AG04449 (cell line): ENCODE results near the gene PPARG.
"Not testable (repeated sequence)": the region's sequence is repeated elsewhere in the genome, so short reads cannot be mapped to it uniquely, and the experiment has no call there.

Experiments
- CTCF ChIA-PET: fragments of 350-600 bp; formaldehyde crosslinking; extraction: SDS; loops from one replicate; lab custom pipeline; 2021; ENCODE audit warnings: antibody characterized with exemption; lab: Yijun Ruan, JAX
- POLR2A ChIA-PET: fragments of 400-600, 350-600 bp; formaldehyde crosslinking; extraction: SDS; loops from one replicate; lab custom pipeline; 2020; ENCODE audit warnings: antibody characterized with exemption, inconsistent platforms; lab: Yijun Ruan, JAX
- DNase-seq: peaks from one replicate; pipeline ENCODE4 v3.0.0-alpha.2; 2010; ENCODE audit warnings: low read depth, low spot score
- H3K4me3 ChIP-seq: 2 replicates; pipeline ENCODE4 v1.5.1; 2011; ENCODE audit warnings: low read depth, mild to moderate bottlenecking, control low read depth, low read length
- TF ChIP-seq, protein P1 (sequence below): IDR thresholded peaks from one replicate; pipeline ENCODE4 v1.5.1; 2011; ENCODE audit warnings: mild to moderate bottlenecking, moderate library complexity, low read length, control low read depth, inconsistent platforms; ENCODE audit not compliant: insufficient read depth; ENCODE audit errors: missing control alignments

The PPARG gene

GRCh38 chr3:12468276-12468675 is 179.4 kb downstream of the PPARG start:
- TF ChIP-seq, protein P1, sequence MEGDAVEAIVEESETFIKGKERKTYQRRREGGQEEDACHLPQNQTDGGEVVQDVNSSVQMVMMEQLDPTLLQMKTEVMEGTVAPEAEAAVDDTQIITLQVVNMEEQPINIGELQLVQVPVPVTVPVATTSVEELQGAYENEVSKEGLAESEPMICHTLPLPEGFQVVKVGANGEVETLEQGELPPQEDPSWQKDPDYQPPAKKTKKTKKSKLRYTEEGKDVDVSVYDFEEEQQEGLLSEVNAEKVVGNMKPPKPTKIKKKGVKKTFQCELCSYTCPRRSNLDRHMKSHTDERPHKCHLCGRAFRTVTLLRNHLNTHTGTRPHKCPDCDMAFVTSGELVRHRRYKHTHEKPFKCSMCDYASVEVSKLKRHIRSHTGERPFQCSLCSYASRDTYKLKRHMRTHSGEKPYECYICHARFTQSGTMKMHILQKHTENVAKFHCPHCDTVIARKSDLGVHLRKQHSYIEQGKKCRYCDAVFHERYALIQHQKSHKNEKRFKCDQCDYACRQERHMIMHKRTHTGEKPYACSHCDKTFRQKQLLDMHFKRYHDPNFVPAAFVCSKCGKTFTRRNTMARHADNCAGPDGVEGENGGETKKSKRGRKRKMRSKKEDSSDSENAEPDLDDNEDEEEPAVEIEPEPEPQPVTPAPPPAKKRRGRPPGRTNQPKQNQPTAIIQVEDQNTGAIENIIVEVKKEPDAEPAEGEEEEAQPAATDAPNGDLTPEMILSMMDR: no peak
- DNase-seq: no peak
- POLR2A ChIA-PET: no interaction called here
- no peak overlapping the region for H3K4me3 ChIP-seq
- CTCF ChIA-PET: interaction anchor here (5.1 kb wide), 1 partner anchor 11 kb away, joined by 41 read pairs; no protein-coding TSS in a partner anchor

DNA sequence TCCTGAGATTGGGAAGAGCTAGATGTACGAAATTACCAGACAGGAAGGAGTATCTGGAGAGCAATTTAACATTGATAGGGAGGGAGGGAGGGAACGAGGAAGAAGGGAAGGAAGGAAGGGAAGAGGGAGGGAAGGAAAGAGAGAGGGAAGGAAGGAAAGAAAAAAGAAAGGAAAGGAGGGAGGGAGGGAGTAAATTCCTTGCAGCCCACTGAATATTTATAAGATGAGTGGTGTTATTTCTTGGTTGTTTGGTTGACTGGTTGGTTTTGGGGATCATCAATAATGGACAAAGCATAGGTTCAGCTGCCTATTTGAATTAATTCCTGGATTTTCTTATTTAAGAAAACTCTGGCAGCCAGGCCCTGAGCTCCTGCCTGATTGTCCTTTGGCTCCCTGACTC is 179.9 kb downstream of the PPARG start:
- ChIA-PET POLR2A (no interaction called here), CTCF (interaction anchor here (5.1 kb wide), 1 partner anchor 11 kb away, joined by 41 read pairs; no protein-coding TSS in a partner anchor)
- TF ChIP-seq, protein P1: no peak
- H3K4me3 ChIP-seq: no peak overlapping the region
- no peak for DNase-seq

GRCh38 chr3:12469222-12469621 is 180.4 kb downstream of the PPARG start:
- H3K4me3 ChIP-seq, DNase-seq, POLR2A ChIA-PET: not testable (repeated sequence)
- CTCF ChIA-PET: interaction anchor here (1.2 to 19.5 kb wide), 3 partner anchors 8 to 330 kb away, joined by 5 to 808 read pairs (median 41); no protein-coding TSS in a partner anchor

DNA sequence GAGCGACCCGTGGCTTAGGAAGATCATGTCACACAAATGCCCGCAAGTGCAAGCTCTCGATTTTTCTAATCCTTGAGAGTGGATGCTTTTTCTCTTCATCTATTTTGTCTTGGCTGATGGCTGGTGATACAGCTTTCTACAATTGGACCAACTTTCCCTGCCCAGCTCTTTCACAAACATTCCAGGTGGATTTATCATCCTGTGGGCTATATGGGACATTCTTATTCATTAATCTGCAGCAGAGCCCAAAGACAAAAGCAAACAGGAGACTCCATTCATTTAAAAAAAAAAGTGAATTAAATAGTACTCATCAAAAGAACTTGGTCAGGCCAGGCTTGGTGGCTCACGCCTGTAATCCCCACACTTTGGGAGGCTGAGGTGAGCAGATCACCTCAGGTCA is 181.2 kb downstream of the PPARG start:
- TF ChIP-seq, protein P1: no peak
- POLR2A ChIA-PET: no interaction called here
- CTCF ChIA-PET: interaction anchor here (1.1 to 19.5 kb wide), 4 partner anchors 9 to 331 kb away, joined by 3 to 808 read pairs (median 23); no protein-coding TSS in a partner anchor
- no peak for DNase-seq
- no peak overlapping the region for H3K4me3 ChIP-seq

DNA sequence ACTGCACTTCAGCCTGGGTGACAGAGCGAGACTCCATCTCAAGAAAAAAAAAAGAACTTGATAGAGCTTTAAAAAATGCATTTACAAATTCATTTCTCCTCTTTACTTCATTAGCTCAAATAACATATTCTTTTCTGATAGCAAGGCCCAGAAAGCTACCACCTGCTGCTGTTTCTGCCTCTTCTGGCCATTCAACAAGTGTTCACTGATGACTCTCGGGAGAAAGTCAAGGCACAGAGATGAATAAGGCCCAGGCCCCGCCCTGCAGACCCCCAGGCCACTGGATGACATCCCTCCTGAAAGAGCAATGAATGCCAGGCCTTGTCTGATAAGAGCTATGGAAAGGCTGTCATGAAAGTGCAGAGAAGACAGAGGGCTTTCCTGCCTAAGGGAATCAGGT is 181.8 kb downstream of the PPARG start:
- ChIA-PET POLR2A (no interaction called here), CTCF (interaction anchor here (0.7 to 19.5 kb wide), 5 partner anchors 9 to 331 kb away, joined by 3 to 808 read pairs (median 5); no protein-coding TSS in a partner anchor)
- no peak overlapping the region for H3K4me3 ChIP-seq

DNA sequence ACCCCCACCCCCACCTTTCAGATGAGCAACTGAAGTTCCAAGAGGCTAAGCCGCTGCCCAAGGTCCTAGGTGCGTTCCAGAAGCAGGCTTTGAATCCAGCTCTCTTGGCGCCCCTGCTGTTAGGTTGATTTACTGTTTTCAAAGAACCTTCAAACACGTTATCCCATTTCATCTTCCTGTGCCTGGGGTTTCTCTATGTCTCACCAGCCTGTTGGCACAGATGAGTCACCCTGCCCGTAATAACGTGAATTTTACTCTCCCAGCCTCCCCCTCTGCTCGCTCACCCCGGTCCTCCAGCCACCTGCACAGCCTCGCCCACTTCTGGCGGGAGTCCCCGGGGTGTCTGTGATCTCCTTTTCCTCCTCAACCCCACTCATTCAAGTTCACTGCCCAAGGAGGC is 182.4 kb downstream of the PPARG start:
- POLR2A ChIA-PET: no interaction called here
- TF ChIP-seq, protein P1: no peak

More for the DNA sequence above, 181.8 kb downstream of the PPARG start:
- TF ChIP-seq, protein P1: no peak
- DNase-seq: no peak

More for the DNA sequence above, 182.4 kb downstream of the PPARG start:
- DNase-seq: no peak
- no peak overlapping the region for H3K4me3 ChIP-seq
- CTCF ChIA-PET: interaction anchor here (0.7 to 19.5 kb wide), 3 partner anchors 8 to 332 kb away, joined by 4 to 808 read pairs (median 41); no protein-coding TSS in a partner anchor
